ENCODE results near the gene CLSTN2.

DNA sequence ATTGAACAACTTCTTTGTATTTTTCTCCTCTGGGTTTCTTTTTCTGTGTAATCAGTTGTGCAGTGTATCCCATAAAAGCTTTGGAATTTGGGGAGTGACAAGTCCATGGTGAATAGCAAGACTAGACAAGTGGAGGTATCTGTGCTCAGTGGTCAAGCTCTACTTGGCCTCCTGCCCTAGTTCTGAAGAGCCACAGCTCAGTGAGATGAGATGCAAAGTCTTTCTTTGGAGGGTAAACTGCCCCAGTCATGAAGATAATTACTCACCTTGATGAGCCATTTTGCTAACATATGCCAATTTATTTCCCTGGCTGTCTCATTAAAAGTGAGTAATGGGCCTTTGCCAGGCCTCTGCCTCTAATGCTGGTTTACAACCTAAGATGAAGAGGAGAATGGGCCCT is 471.7 kb downstream of the CLSTN2 start:
- TF ChIP-seq POLR2A (IDR thresholded peaks at IDR 0.05) = no peak
- TF ChIP-seq, protein P1, sequence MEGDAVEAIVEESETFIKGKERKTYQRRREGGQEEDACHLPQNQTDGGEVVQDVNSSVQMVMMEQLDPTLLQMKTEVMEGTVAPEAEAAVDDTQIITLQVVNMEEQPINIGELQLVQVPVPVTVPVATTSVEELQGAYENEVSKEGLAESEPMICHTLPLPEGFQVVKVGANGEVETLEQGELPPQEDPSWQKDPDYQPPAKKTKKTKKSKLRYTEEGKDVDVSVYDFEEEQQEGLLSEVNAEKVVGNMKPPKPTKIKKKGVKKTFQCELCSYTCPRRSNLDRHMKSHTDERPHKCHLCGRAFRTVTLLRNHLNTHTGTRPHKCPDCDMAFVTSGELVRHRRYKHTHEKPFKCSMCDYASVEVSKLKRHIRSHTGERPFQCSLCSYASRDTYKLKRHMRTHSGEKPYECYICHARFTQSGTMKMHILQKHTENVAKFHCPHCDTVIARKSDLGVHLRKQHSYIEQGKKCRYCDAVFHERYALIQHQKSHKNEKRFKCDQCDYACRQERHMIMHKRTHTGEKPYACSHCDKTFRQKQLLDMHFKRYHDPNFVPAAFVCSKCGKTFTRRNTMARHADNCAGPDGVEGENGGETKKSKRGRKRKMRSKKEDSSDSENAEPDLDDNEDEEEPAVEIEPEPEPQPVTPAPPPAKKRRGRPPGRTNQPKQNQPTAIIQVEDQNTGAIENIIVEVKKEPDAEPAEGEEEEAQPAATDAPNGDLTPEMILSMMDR (IDR thresholded peaks at IDR 0.05 in 8 of 11, conservative IDR thresholded peaks at IDR 0.05 in 3 of 11) = no peak
